Panc1 (cell line): Measurements from ENCODE around the gene FUT2. TPM values are rescaled to one million over a fixed set of nuclear protein-coding genes. Genes with fewer than 3 reads are reported as not detected.
"Not testable (repeated sequence)": the region's sequence is repeated elsewhere in the genome, so short reads cannot be mapped to it uniquely, and the experiment has no call there.

Experiments used
- ATAC-seq: fragments of 200-7000 bp; cut with Tn5 transposase; 2 replicates; pipeline ENCODE4 v1.9.1; 2020; ENCODE audit warnings: mild to moderate bottlenecking, moderate library complexity
- BruUV-seq: library from RNA; stranded (reverse); fragments of 400-500 nt; replicated peaks from 2 replicates; lab custom pipeline; 2021; lab: Mats Ljungman, UMichigan
- CTCF ChIA-PET: fragments of 300-600 bp; sonication (Branson Sonifier 250); formaldehyde crosslinking; loops from one replicate; lab custom pipeline; 2022; ENCODE audit warnings: antibody characterized with exemption; lab: Charles Lee
- POLR2A ChIA-PET: fragments of 300-600 bp; sonication (Branson Sonifier 250); formaldehyde crosslinking; loops from one replicate; lab custom pipeline; 2022; ENCODE audit warnings: antibody characterized with exemption; lab: Charles Lee
- DNase-seq: peaks from one replicate; pipeline ENCODE4 v3.0.0-alpha.2; 2010; ENCODE audit warnings: low read depth, low spot score
- H3K27ac ChIP-seq: 2 replicates; pipeline ENCODE4 v1.5.1; 2011; ENCODE audit warnings: mild to moderate bottlenecking, low read length, inconsistent platforms
- H3K27me3 ChIP-seq: fragments of 200-500 bp; sonication (Bioruptor generic); 2 replicates; pipeline ENCODE4 v1.6.0; 2014; ENCODE audit warnings: low read length, inconsistent platforms; ENCODE audit not compliant: control insufficient read depth, insufficient read depth
- H3K36me3 ChIP-seq: fragments of 200-500 bp; sonication (Bioruptor generic); 2 replicates; pipeline ENCODE4 v1.5.1; 2014; ENCODE audit warnings: inconsistent platforms, mild to moderate bottlenecking, low read length, moderate library complexity; ENCODE audit not compliant: control insufficient read depth, insufficient read depth
- H3K4me1 ChIP-seq: 2 replicates; pipeline ENCODE4 v1.5.1; 2011; ENCODE audit warnings: inconsistent platforms, mild to moderate bottlenecking, low read length, moderate library complexity; ENCODE audit not compliant: control insufficient read depth, insufficient read depth
- H3K4me3 ChIP-seq, 2 experiments: 2 replicates each; pipeline ENCODE4 v1.5.1; 2011 to 2012; ENCODE audit warnings: low read depth in 2 of 2, low read length in 2 of 2, mild to moderate bottlenecking in 2 of 2, inconsistent platforms in 1 of 2, moderate library complexity in 1 of 2
- H3K9me3 ChIP-seq: fragments of 200-500 bp; sonication (Bioruptor generic); 2 replicates; pipeline ENCODE4 v1.5.1; 2014; ENCODE audit warnings: low read depth, mild to moderate bottlenecking, inconsistent platforms, low read length, moderate library complexity; ENCODE audit not compliant: control insufficient read depth, insufficient read depth
- CTCF ChIP-seq: fragments of 450-650 bp; IDR thresholded peaks from 2 replicates; pipeline ENCODE4 v1.5.1; 2017; ENCODE audit warnings: mild to moderate bottlenecking
- POLR2AphosphoS5 ChIP-seq: IDR thresholded peaks from 2 replicates; pipeline ENCODE4 v1.6.1; 2012; ENCODE audit warnings: mild to moderate bottlenecking, low read depth, low read length, moderate library complexity
- SIN3A ChIP-seq: IDR thresholded peaks from 2 replicates; pipeline ENCODE4 v1.6.1; 2012; ENCODE audit warnings: low read depth, mild to moderate bottlenecking, low read length, moderate library complexity, borderline replicate concordance; ENCODE audit not compliant: insufficient read depth
- TCF7L2 ChIP-seq: IDR thresholded peaks from 2 replicates; pipeline ENCODE4 v1.6.1; 2011; ENCODE audit warnings: mild to moderate bottlenecking, low read depth, low read length, inconsistent platforms
- in situ Hi-C: cut with HindIII; loops from 2 replicates; pipeline ENCODE4 v1.10.0; 2016; ENCODE audit warnings: low sequenced_read_pairs, low pct_unique_long_range_greater_than_20kb
- intact Hi-C: fragments of 100-400 bp; cut with micrococcal nuclease; formaldehyde crosslinking; loops from one replicate; pipeline ENCODE4 v1.10.0; 2022; ENCODE audit not compliant: unreplicated experiment
- total RNA-seq: library from RNA; stranded (reverse); gene quantifications from one replicate; pipeline ENCODE4 v1.2.1, GENCODE V29; 2021; ENCODE audit not compliant: unreplicated experiment
- TF ChIP-seq, protein P1 (sequence below), 2 experiments: IDR thresholded peaks; 2 replicates each; pipeline ENCODE4 v1.6.1; 2011 to 2012; ENCODE audit warnings: low read depth in 2 of 2, control low read depth in 1 of 2, low read length in 1 of 2, mild to moderate bottlenecking in 1 of 2, moderate library complexity in 1 of 2; ENCODE audit not compliant: insufficient read depth in 1 of 2

FUT2 gene
- total RNA-seq, 1 experiment from 2014 or later = 0.08 TPM

DNA sequence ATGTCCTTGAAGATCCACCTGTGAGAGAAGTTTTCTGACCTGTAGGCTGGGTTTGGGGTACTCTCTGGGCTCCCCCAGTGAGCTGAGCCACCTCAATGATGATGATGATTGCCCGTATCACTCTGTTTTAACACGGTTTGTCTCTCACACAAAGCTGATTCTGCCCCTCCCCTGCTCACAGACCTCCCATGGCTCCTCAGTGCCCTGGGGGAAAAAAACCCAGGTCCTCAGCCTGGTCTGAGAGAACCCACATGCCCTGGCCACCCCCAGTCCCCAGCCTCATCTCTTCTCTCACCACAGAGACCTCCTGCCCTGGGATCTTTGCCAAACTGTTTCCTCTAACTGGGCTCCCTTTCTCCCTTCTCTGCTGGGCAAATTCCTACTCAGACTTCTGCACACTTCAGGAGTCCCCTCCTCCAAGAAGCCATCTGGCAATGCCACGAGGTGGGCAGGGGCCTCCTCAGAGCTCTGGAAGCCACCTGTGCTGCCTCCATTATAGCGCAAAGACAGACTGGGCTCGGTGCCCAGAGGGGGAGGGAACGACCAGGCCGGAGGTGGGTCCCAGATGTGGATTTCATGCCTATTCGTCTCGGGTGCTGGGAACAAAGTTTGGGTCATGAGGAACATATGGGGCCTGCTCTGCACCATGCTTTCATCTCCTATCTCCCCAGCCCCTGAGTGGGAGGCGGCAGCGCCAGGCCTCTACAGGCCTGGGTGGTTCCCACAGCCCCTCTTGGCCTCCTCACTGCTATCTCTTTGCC is 41.3 kb upstream of the FUT2 start:
- no peaks in the 10 kb centered on the region for H3K36me3 ChIP-seq
- POLR2A ChIA-PET = no interaction called here
- H3K4me3 ChIP-seq = no peak overlapping the region
- TF ChIP-seq TCF7L2 = no peak
- TF ChIP-seq, protein P1, sequence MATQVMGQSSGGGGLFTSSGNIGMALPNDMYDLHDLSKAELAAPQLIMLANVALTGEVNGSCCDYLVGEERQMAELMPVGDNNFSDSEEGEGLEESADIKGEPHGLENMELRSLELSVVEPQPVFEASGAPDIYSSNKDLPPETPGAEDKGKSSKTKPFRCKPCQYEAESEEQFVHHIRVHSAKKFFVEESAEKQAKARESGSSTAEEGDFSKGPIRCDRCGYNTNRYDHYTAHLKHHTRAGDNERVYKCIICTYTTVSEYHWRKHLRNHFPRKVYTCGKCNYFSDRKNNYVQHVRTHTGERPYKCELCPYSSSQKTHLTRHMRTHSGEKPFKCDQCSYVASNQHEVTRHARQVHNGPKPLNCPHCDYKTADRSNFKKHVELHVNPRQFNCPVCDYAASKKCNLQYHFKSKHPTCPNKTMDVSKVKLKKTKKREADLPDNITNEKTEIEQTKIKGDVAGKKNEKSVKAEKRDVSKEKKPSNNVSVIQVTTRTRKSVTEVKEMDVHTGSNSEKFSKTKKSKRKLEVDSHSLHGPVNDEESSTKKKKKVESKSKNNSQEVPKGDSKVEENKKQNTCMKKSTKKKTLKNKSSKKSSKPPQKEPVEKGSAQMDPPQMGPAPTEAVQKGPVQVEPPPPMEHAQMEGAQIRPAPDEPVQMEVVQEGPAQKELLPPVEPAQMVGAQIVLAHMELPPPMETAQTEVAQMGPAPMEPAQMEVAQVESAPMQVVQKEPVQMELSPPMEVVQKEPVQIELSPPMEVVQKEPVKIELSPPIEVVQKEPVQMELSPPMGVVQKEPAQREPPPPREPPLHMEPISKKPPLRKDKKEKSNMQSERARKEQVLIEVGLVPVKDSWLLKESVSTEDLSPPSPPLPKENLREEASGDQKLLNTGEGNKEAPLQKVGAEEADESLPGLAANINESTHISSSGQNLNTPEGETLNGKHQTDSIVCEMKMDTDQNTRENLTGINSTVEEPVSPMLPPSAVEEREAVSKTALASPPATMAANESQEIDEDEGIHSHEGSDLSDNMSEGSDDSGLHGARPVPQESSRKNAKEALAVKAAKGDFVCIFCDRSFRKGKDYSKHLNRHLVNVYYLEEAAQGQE (IDR thresholded peaks at IDR 0.05; ENCODE audit: insufficient read depth in 1 of 2, low read depth in 2 of 2, low read length in 1 of 2) = no peak
- no peak for TF ChIP-seq POLR2AphosphoS5
- no peak for TF ChIP-seq CTCF
- TF ChIP-seq SIN3A = no peak
- ATAC-seq (no peak), DNase-seq (no peak)
- intact Hi-C loops (no loop called here), in situ Hi-C loops (no loop called here)
- no peaks in the 10 kb centered on the region for H3K27me3 ChIP-seq
- H3K9me3 ChIP-seq = no peaks in the 10 kb centered on the region
- no TSS peak for BruUV-seq
- CTCF ChIA-PET = no interaction called here
- H3K27ac ChIP-seq = no peak overlapping the region
- H3K4me1 ChIP-seq = no peaks in the 10 kb centered on the region

DNA sequence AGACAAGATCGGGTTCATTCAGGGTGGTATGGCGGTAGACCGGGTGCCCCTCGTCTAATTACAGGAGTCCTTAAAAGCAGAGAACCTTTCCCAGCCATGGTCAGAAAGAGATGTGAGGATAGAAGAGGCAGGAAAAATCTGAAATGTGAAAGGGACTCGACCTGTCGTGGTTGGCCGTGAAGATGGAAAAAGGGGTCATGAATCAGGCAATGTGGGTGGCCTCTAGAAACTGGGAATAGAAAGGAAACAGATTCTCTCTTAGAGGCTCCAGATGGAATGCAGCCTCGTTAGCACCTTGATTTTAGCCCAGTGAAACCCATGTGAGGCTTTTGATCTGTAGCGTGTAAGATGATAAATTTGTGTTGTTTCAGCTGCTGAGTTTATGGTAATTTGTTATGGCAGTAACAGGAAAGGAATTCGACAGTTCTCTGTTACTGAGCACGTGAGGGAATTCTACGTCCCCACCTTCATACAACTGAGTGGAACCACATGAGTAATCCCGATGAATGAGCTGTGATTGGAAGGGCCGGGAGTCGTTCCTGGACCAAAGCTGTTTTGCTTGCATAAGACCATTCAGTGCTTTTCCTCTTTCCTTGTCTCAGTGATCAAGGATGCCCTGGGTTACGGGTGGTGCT is 38.8 kb upstream of the FUT2 start:
- Histone ChIP-seq H3K27me3 (no peaks in the 10 kb centered on the region), H3K9me3 (no peaks in the 10 kb centered on the region), H3K4me1 (no peaks in the 10 kb centered on the region), H3K27ac (no peak overlapping the region), H3K4me3 (no peak overlapping the region), H3K36me3 (no peaks in the 10 kb centered on the region)
- intact Hi-C loops = no loop called here
- TF ChIP-seq CTCF (no peak), TCF7L2 (no peak), POLR2AphosphoS5 (no peak), SIN3A (no peak)
- TF ChIP-seq, protein P1 (IDR thresholded peaks at IDR 0.05; ENCODE audit: insufficient read depth in 1 of 2, low read depth in 2 of 2, low read length in 1 of 2) = no peak
- in situ Hi-C loops = no loop called here
- CTCF ChIA-PET = no interaction called here
- DNase-seq (no peak), ATAC-seq (no peak)
- POLR2A ChIA-PET = interaction anchor here (0.5 kb wide), 1 partner anchor 688 kb away, joined by 13 read pairs; no protein-coding TSS in a partner anchor
- no TSS peak for BruUV-seq

- ATAC-seq, CTCF ChIA-PET, DNase-seq, in situ Hi-C loops, H3K4me3 ChIP-seq, H3K4me1 ChIP-seq, H3K27ac ChIP-seq, H3K27me3 ChIP-seq, H3K36me3 ChIP-seq, BruUV-seq, H3K9me3 ChIP-seq, intact Hi-C loops: not testable (repeated sequence)
- POLR2A ChIA-PET = interaction anchor here (0.5 kb wide), 1 partner anchor 689 kb away, joined by 13 read pairs; no protein-coding TSS in a partner anchor
Measured at GRCh38 chr19:48657828-48658227, 37.9 kb upstream of the FUT2 start.
